ENCODE results near the gene GRM4.

GRCh38 chr6:34045771-34046170 is 100.1 kb downstream of the GRM4 start:
- no peak for TF ChIP-seq EZH2 (IDR thresholded peaks at IDR 0.05)
- TF ChIP-seq, protein P1, sequence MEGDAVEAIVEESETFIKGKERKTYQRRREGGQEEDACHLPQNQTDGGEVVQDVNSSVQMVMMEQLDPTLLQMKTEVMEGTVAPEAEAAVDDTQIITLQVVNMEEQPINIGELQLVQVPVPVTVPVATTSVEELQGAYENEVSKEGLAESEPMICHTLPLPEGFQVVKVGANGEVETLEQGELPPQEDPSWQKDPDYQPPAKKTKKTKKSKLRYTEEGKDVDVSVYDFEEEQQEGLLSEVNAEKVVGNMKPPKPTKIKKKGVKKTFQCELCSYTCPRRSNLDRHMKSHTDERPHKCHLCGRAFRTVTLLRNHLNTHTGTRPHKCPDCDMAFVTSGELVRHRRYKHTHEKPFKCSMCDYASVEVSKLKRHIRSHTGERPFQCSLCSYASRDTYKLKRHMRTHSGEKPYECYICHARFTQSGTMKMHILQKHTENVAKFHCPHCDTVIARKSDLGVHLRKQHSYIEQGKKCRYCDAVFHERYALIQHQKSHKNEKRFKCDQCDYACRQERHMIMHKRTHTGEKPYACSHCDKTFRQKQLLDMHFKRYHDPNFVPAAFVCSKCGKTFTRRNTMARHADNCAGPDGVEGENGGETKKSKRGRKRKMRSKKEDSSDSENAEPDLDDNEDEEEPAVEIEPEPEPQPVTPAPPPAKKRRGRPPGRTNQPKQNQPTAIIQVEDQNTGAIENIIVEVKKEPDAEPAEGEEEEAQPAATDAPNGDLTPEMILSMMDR (IDR thresholded peaks at IDR 0.05): no peak
